Peyer's patch (tissue), 4 donors: ENCODE results near the gene LRRC75B.
"Not testable (repeated sequence)": the region's sequence is repeated elsewhere in the genome, so short reads cannot be mapped to it uniquely, and the experiment has no call there.

Source experiments
- CTCF ChIP-seq, 6 experiments: fragments of 450-650 bp in 4 of 6; fragments of 200-600 bp in 2 of 6; sonication (generic) in 1 of 6; IDR thresholded peaks; one replicate each; pipeline ENCODE4 v1.5.1; 2017 to 2019; ENCODE audit warnings: antibody characterized with exemption in 6 of 6, mild to moderate bottlenecking in 3 of 6, moderate library complexity in 1 of 6
- POLR2A ChIP-seq, 2 donors: fragments of 450-650 bp; IDR thresholded peaks; one replicate each; pipeline ENCODE4 v1.5.1; 2017; ENCODE audit warnings: antibody characterized with exemption in 2 of 2, mild to moderate bottlenecking in 2 of 2, moderate library complexity in 2 of 2

GRCh38 chr22:24599958-24600715 lies 7.3 kb upstream of the LRRC75B start:
- not testable (repeated sequence) for TF ChIP-seq CTCF, POLR2A (IDR thresholded peaks at IDR 0.05)
